Measurements from ENCODE around the gene MAP2K2. TPM values are rescaled to one million over a fixed set of nuclear protein-coding genes. Genes with fewer than 3 reads are reported as not detected.
A peak's percentile ranks its signal among the peaks of the same experiment; 100 is the strongest.

MAP2K2 gene
- total and polyA plus RNA-seq, 2 experiments from 2014 or later, result 217 to 240 TPM

DNA sequence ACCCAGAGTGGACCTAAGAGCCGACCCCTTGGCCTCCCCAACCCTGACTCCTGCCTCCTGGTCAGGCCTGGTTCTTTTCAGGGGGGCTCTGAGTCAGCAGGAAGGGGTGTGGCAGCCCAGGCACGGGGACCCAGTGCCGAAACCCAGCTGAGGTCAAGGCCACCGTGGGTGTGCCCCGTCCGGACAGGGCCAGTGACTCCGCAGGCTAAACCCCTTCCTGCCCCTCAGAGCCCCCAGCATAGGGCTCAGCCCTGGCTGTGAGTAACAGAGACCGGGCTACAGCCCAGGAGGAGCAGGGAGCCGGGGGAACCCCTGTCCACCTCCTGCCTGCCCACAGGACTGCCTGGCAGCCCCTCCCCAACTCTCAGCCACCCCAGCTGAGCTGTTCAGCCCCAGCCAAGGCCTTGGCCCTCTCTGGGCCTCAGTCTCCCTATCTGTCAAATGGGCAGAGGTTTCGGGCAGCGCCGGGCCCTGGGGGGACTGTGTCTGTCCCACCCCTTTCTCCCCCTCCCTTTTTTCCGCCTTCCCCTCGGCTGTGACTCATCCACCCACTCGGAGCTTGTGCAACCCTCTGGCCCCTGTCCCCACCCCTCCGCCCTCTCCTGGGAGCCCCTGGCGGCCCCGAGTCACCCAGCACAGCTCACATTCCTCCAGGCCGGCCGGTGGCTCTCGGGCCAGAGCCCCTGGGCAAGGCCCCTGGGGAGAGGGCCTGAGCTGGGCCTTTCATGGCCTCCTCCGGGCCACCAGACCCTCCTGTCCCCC, 65.8 kb downstream of the MAP2K2 start:
- H3K4me3 ChIP-seq, result no peak overlapping the region
- peak in 1 of 2 donors; percentile 89 for DNase-seq (ENCODE audit: low read depth in 1 of 2, low spot score in 1 of 2)
- no peaks in the 10 kb centered on the region for H3K9me3 ChIP-seq (ENCODE audit: low read depth)
- H3K4me1 ChIP-seq (ENCODE audit: low read depth), result no peaks in the 10 kb centered on the region
- H3K27me3 ChIP-seq, result no peaks in the 10 kb centered on the region
- H3K27ac ChIP-seq, result peak overlapping the region; percentile 73
- H3K36me3 ChIP-seq, result peaks cover 14% of the 10 kb centered on the region
- TF ChIP-seq, protein P1, sequence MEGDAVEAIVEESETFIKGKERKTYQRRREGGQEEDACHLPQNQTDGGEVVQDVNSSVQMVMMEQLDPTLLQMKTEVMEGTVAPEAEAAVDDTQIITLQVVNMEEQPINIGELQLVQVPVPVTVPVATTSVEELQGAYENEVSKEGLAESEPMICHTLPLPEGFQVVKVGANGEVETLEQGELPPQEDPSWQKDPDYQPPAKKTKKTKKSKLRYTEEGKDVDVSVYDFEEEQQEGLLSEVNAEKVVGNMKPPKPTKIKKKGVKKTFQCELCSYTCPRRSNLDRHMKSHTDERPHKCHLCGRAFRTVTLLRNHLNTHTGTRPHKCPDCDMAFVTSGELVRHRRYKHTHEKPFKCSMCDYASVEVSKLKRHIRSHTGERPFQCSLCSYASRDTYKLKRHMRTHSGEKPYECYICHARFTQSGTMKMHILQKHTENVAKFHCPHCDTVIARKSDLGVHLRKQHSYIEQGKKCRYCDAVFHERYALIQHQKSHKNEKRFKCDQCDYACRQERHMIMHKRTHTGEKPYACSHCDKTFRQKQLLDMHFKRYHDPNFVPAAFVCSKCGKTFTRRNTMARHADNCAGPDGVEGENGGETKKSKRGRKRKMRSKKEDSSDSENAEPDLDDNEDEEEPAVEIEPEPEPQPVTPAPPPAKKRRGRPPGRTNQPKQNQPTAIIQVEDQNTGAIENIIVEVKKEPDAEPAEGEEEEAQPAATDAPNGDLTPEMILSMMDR (IDR thresholded peaks at IDR 0.05; ENCODE audit: low read depth, low read length), result peak; percentile 29

DNA sequence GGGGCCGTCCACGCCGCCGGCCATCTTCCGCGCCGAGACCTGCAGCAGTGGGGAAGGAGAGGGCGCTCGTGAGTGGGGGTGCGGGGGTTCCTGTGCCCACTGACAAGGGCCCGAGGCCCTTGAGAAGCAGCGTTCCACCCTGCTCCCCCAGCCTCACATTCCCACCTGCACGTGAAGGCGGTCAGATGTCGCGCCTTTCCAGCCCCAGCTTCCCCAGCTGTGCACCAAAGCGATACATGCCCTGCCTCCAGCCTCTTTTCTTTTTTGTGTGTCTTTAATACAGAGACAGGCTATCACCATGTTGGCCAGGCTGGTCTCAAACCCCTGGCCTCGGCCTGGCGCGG, 68.7 kb downstream of the MAP2K2 start:
- Histone ChIP-seq H3K27ac (no peak overlapping the region), H3K9me3 (ENCODE audit: low read depth) (no peaks in the 10 kb centered on the region), H3K36me3 (peaks cover 15% of the 10 kb centered on the region), H3K4me3 (no peak overlapping the region), H3K27me3 (no peaks in the 10 kb centered on the region), H3K4me1 (ENCODE audit: low read depth) (no peaks in the 10 kb centered on the region)
- DNase-seq (ENCODE audit: low read depth in 1 of 2, low spot score in 1 of 2), result no peak
- TF ChIP-seq, protein P1 (IDR thresholded peaks at IDR 0.05; ENCODE audit: low read depth, low read length), result no peak

GRCh38 chr19:4054441-4055208, 69.3 kb downstream of the MAP2K2 start:
- Histone ChIP-seq H3K27ac (no peak overlapping the region), H3K27me3 (no peaks in the 10 kb centered on the region), H3K36me3 (peaks cover 15% of the 10 kb centered on the region), H3K4me1 (ENCODE audit: low read depth) (no peaks in the 10 kb centered on the region), H3K4me3 (no peak overlapping the region), H3K9me3 (ENCODE audit: low read depth) (no peaks in the 10 kb centered on the region)
- DNase-seq (ENCODE audit: low read depth in 1 of 2, low spot score in 1 of 2), result no peak
- TF ChIP-seq, protein P1 (IDR thresholded peaks at IDR 0.05; ENCODE audit: low read depth, low read length), result no peak

GRCh38 chr19:4053423-4054324, 70.2 kb downstream of the MAP2K2 start:
- no peak overlapping the region for H3K4me3 ChIP-seq
- DNase-seq (ENCODE audit: low read depth in 1 of 2, low spot score in 1 of 2), result no peak
- H3K9me3 ChIP-seq (ENCODE audit: low read depth), result no peaks in the 10 kb centered on the region
- H3K36me3 ChIP-seq, result peaks cover 17% of the 10 kb centered on the region
- H3K27me3 ChIP-seq, result no peaks in the 10 kb centered on the region
- TF ChIP-seq, protein P1 (IDR thresholded peaks at IDR 0.05; ENCODE audit: low read depth, low read length), result no peak
- no peak overlapping the region for H3K27ac ChIP-seq
- H3K4me1 ChIP-seq (ENCODE audit: low read depth), result no peaks in the 10 kb centered on the region

- H3K36me3 ChIP-seq, result peaks cover 17% of the 10 kb centered on the region
- DNase-seq (ENCODE audit: low read depth in 1 of 2, low spot score in 1 of 2), result no peak
- H3K27ac ChIP-seq, result no peak overlapping the region
- TF ChIP-seq, protein P1 (IDR thresholded peaks at IDR 0.05; ENCODE audit: low read depth, low read length), result no peak
- H3K4me3 ChIP-seq, result no peak overlapping the region
- no peaks in the 10 kb centered on the region for H3K9me3 ChIP-seq (ENCODE audit: low read depth)
- H3K27me3 ChIP-seq, result no peaks in the 10 kb centered on the region
- no peaks in the 10 kb centered on the region for H3K4me1 ChIP-seq (ENCODE audit: low read depth)
Measured at GRCh38 chr19:4052993-4053422, 70.9 kb downstream of the MAP2K2 start.

Measured in cardiac muscle cell (in vitro differentiated cells and primary cell).